Hippocampal formation (tissue), 2 donors: Measurements from ENCODE around the gene FOXG1.

Experiments used
- DNase-seq, 2 donors: peaks; one replicate each; lab custom pipeline; 2025; lab: John Stamatoyannopoulos, UW

FOXG1 gene

GRCh38 chr14:28761438-28762291 lies 4.9 kb upstream of the FOXG1 start:
- peak in 1 of 2 donors; percentile 40 for DNase-seq

GRCh38 chr14:28762303-28762954 lies 4.2 kb upstream of the FOXG1 start:
- DNase-seq, result no peak

GRCh38 chr14:28762955-28763326 lies 3.6 kb upstream of the FOXG1 start:
- no peak for DNase-seq

GRCh38 chr14:28763751-28764256 lies 2.8 kb upstream of the FOXG1 start:
- DNase-seq, result no peak

- DNase-seq, result no peak
Observed at GRCh38 chr14:28764257-28765160, 2.1 kb upstream of the FOXG1 start.

- no peak for DNase-seq
Observed at GRCh38 chr14:28765169-28765830, 1.3 kb upstream of the FOXG1 start.

- DNase-seq, result no peak
Observed at GRCh38 chr14:28765831-28766468, 637 bp upstream of the FOXG1 start.

GRCh38 chr14:28767030-28767852 lies 654 bp downstream of the FOXG1 start:
- no peak for DNase-seq

GRCh38 chr14:28767853-28768741 lies 1.5 kb downstream of the FOXG1 start:
- no peak for DNase-seq

- no peak for DNase-seq
Observed at GRCh38 chr14:28769276-28769880, 2.8 kb downstream of the FOXG1 start.

GRCh38 chr14:28770061-28770460 lies 3.5 kb downstream of the FOXG1 start:
- no peak for DNase-seq

- peak in 1 of 2 donors; percentile 30 for DNase-seq
Observed at GRCh38 chr14:28770630-28771029, 4.0 kb downstream of the FOXG1 start.

GRCh38 chr14:28771168-28771567 lies 4.6 kb downstream of the FOXG1 start:
- DNase-seq, result no peak

GRCh38 chr14:28772613-28773012 lies 6.0 kb downstream of the FOXG1 start:
- DNase-seq, result no peak

GRCh38 chr14:28773176-28773575 lies 6.6 kb downstream of the FOXG1 start:
- no peak for DNase-seq

GRCh38 chr14:28773861-28774691 lies 7.5 kb downstream of the FOXG1 start:
- DNase-seq, result peak; percentile 53 to 79
